ENCODE results near the gene BCL2L11.

DNA sequence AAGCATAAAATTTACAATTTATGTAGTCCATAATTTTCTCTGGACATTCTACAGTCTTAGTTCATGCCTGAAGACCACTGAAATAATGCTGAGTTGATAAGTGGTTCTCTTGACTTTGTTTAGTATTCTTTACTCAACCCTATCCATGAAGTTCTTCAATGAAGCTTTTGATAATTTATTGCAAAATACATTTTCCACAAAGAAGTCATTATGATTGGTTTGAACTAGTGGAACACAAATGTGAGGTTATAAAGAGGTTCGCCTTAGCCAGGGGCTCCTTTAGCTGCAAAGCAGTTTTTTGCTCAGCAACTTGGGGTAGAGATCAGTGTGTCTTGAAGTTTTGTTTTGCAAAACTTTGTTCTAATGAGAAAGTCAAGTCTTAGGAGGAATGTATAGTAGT, 5.9 kb downstream of the BCL2L11 start:
- TF ChIP-seq, protein P1, sequence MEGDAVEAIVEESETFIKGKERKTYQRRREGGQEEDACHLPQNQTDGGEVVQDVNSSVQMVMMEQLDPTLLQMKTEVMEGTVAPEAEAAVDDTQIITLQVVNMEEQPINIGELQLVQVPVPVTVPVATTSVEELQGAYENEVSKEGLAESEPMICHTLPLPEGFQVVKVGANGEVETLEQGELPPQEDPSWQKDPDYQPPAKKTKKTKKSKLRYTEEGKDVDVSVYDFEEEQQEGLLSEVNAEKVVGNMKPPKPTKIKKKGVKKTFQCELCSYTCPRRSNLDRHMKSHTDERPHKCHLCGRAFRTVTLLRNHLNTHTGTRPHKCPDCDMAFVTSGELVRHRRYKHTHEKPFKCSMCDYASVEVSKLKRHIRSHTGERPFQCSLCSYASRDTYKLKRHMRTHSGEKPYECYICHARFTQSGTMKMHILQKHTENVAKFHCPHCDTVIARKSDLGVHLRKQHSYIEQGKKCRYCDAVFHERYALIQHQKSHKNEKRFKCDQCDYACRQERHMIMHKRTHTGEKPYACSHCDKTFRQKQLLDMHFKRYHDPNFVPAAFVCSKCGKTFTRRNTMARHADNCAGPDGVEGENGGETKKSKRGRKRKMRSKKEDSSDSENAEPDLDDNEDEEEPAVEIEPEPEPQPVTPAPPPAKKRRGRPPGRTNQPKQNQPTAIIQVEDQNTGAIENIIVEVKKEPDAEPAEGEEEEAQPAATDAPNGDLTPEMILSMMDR (IDR thresholded peaks at IDR 0.05) = no peak
- TF ChIP-seq POLR2A (IDR thresholded peaks at IDR 0.05) = no peak
- no peak for TF ChIP-seq EP300 (IDR thresholded peaks at IDR 0.05)
- no peak for TF ChIP-seq POLR2AphosphoS5 (IDR thresholded peaks at IDR 0.05)
